GM18505 (cell line): ENCODE measurements around the gene CYP46A1.

ENCODE experiments used
- ATAC-seq: cut with Tn5 transposase; IDR thresholded peaks from one replicate; pipeline ENCODE4 v1.9.1; 2021; ENCODE audit not compliant: unreplicated experiment
- POLR2A ChIP-seq: IDR thresholded peaks from 4 replicates; pipeline ENCODE4 v1.6.1; 2011; ENCODE audit warnings: borderline replicate concordance; ENCODE audit not compliant: insufficient read depth, insufficient read length; ENCODE audit errors: extremely low read depth

The CYP46A1 gene

GRCh38 chr14:99693918-99694317, 9.8 kb downstream of the CYP46A1 start:
- no peak for ATAC-seq
- TF ChIP-seq POLR2A, result no peak

GRCh38 chr14:99696929-99697328, 12.8 kb downstream of the CYP46A1 start:
- no peak for TF ChIP-seq POLR2A
- ATAC-seq, result no peak

DNA sequence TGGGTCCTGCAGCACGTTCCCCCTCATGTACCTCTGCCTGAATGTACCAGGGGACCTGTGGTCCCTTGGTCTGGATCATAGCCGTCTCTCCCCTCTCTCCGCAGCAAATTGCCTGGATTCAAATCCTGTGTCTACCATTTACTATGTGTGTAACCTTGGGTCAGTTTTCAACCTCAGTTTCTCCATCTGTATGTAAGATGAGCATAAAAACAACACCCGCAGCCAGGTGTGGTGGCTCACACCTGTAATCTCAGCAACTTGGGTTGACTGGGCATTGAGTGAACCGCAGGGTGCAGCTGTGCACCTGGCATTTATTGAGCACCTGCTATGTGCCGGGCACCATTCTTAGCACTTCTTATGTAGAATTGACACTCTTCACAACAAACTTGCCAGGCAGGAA, 14.1 kb downstream of the CYP46A1 start:
- TF ChIP-seq POLR2A, result no peak
- ATAC-seq, result no peak

DNA sequence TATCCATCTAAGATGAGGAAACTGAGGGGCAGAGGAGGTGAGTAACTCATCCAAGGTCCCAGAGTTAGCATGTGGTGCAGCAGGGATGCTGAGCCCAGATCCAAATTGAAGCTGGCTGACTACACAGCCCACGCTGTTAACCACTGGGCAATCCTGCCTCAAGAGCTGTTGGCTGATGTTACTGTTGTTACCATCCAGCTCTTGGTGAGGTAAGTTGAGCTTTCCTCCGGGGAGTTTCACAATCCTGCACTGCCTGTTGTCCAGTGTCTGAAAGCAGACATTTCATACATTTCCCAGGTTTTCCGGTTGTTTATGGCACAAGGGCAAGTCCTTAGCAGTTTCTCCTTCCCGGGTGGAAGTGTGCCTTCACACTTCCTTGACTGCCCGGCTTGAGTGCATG, 14.5 kb downstream of the CYP46A1 start:
- no peak for ATAC-seq
- TF ChIP-seq POLR2A, result no peak

- ATAC-seq, result no peak
- no peak for TF ChIP-seq POLR2A
Observed at GRCh38 chr14:99699085-99699760, 15.1 kb downstream of the CYP46A1 start.

DNA sequence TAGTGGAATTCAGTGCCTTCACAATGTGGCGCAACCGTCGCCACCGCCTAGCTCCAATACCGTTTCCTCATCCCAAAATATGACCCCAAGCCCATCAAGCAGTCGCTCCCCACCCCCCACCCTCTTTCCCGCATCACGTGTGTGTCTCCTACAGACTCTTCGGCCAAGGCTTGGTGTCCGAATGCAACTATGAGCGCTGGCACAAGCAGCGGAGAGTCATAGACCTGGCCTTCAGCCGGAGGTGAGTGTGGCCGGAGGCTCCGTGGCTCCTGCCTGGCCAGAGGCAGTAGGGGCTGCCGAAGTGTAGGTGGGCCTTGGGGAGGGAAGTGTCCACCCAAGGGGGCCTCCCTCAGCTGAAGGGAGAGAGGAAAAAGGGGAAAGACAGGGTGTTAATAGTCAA, 15.8 kb downstream of the CYP46A1 start:
- no peak for TF ChIP-seq POLR2A
- ATAC-seq, result no peak

GRCh38 chr14:99700379-99700778, 16.3 kb downstream of the CYP46A1 start:
- TF ChIP-seq POLR2A, result no peak
- no peak for ATAC-seq

DNA sequence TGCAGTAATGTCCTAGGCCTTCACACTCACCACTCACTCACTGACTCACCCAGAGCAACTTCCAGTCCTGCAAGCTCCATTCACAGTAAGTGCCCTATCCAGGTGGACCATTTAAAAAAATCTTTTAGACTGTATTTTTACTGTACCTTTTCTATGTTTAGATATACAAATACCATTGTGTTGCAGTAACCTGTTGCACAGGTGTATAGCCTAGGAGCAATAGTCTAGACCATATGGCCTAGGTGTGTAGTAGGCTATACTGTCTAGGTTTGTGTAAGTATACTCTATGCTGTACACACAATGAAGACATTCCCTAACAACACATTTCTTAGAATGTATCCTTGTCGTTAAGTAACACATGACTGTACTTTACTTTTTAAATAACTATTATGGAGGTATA, 17.2 kb downstream of the CYP46A1 start:
- TF ChIP-seq POLR2A, result no peak
- ATAC-seq, result no peak

DNA sequence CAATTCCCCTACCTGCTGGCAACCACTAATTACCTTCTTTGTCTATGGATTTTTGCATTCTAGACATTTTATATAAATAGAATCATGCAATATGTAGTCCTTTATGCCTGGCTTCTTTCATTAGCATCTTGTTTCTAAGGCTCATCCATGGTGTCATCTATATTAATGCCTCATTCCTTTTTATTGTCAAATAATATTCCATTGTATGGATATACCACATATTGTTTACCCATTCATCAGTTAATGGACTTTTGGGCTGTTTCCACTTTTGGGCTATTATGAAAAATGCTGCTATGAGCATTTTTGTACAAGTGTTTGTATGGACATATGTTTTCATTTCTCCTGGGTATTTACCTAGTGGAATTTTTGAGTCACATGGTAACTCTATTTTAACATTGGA, 18.0 kb downstream of the CYP46A1 start:
- no peak for TF ChIP-seq POLR2A
- ATAC-seq, result no peak

DNA sequence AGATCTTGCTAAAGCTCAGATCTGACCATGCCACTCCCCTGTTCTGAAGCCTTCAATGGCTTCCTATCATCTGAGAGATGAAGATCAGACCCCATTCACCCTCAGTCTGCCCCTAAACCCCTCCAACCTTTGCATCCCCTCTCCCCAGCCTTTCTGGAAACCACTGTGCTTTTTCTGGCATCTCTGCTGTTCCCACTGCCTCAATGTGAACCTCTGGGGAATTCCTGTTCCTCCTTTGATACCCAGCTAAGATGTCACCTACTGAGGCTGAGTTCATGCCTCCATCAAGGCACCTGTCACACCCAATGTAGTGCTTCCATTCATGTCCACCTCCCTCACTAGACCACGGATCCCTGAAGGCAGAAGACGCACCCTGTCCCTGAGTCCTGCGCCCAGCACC, 19.3 kb downstream of the CYP46A1 start:
- no peak for TF ChIP-seq POLR2A
- ATAC-seq, result no peak

- TF ChIP-seq POLR2A, result no peak
- no peak for ATAC-seq
Observed at GRCh38 chr14:99704037-99704436, 19.9 kb downstream of the CYP46A1 start.

DNA sequence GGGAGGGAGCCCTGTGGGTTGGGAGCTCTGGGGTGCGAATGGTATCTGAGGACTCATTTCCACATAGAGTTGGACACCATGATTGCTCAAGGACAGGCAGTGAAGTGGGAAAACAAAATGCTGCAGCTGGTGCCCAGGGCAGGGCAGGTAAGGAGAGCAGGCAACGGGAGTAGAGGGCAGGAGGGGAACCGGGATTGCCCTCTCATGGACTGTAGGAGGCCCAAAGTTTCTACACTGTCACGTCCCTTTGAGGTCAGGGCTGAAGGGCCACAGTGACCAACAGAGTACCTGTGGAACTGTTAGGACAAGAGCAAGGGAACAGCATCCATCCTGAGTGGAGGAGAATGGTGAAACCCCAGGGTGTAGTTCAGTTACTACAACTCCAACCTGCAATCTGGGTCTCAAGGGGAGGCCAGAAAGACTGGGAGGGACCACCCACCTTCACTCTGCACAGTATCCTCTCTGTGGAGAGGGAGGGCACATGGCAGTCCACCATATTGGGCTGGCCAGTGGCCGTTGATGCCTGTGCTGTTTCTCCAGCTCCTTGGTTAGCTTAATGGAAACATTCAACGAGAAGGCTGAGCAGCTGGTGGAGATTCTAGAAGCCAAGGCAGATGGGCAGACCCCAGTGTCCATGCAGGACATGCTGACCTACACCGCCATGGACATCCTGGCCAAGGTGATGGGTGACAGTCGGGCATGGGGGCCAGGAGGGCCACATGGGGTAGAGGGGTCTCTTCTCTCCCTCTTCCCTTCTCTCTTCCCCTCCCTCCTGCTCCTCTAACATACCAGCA, 22.2 kb downstream of the CYP46A1 start:
- no peak for TF ChIP-seq POLR2A
- ATAC-seq, result no peak

DNA sequence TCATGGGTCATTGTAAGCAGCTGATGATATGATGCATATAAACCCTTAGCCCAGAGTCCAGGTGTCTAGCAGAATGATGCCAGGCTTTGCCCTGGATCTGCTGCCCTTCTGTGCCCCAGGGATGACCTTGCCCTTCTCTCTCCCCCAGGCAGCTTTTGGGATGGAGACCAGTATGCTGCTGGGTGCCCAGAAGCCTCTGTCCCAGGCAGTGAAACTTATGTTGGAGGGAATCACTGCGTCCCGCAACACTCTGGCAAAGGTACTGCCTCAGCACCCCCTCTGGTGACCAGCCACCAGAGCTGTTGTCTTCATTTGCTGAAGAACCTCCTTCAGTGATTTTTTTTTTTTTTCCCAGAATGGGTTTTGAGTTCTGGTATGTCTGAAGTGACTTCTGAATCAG, 23.3 kb downstream of the CYP46A1 start:
- ATAC-seq, result no peak
- no peak for TF ChIP-seq POLR2A

DNA sequence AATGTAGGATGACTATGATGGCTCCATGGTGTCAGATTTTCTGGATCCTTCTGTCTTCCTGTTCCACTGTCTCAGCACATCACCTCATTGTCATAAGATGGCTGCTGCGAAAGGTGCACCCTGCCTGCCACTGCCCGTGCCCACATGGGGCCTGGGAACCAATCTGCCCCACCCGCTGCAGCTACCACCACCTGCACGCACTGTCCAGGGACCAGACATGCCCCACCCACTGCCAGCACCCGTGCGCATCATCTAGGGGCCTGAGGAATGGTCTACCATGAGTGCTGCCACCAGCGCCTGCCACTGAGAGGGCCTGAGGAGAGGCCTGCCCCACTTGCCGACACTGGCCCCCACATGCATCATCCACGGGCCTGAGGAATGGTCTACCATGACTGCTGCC, 23.8 kb downstream of the CYP46A1 start:
- no peak for ATAC-seq
- no peak for TF ChIP-seq POLR2A
